HCT116 (cell line): ENCODE results near the gene SLC3A2. TPM values are rescaled to one million over a fixed set of nuclear protein-coding genes. Genes with fewer than 3 reads are reported as not detected.

Experiments
- ATAC-seq: fragments of 200-7000 bp; cut with Tn5 transposase; 2 replicates; pipeline ENCODE4 v1.9.1; 2020; ENCODE audit warnings: mild to moderate bottlenecking, moderate library complexity
- BruUV-seq: library from RNA; stranded (reverse); fragments of 400-500 nt; replicated peaks from 2 replicates; lab custom pipeline; 2021; lab: Mats Ljungman, UMichigan
- CTCF ChIA-PET: fragments of 300-600 bp; sonication (Branson Sonifier 250); formaldehyde crosslinking; loops from one replicate; lab custom pipeline; 2021; ENCODE audit warnings: antibody characterized with exemption; lab: Charles Lee
- POLR2A ChIA-PET: fragments of 300-600, 350-600 bp; sonication (Branson Sonifier 250); formaldehyde crosslinking; loops from one replicate; lab custom pipeline; 2021; ENCODE audit warnings: antibody characterized with exemption; lab: Charles Lee
- RAD21 ChIA-PET, 2 experiments: fragments of 300-600 bp; sonication (Branson Sonifier 250); formaldehyde crosslinking; loops; one replicate each; lab custom pipeline; 2023; ENCODE audit warnings: low total read pairs in 2 of 2; ENCODE audit not compliant: uncharacterized antibody in 2 of 2, unreplicated experiment in 2 of 2, low non-redundant PET in 1 of 2; lab: Charles Lee
- DNase-seq: peaks from one replicate; pipeline ENCODE4 v3.0.0-alpha.2; 2010; ENCODE audit warnings: low read depth, low spot score
- H2AFZ ChIP-seq: fragments of 200-600 bp; shearing (Covaris generic), sonication (generic); 2 replicates; pipeline ENCODE4 v1.6.1; 2017; ENCODE audit warnings: low read depth, mixed run types, mixed read lengths, antibody characterized with exemption, low read length; ENCODE audit not compliant: poor library complexity, severe bottlenecking
- H3K27ac ChIP-seq: 2 replicates; pipeline ENCODE4 v1.5.1; 2012; ENCODE audit warnings: low read depth, low read length
- H3K27me3 ChIP-seq: fragments of 200-600 bp; sonication (generic); 2 replicates; pipeline ENCODE4 v1.6.1; 2016; ENCODE audit warnings: mixed run types, low read length, mixed read lengths; ENCODE audit not compliant: insufficient read depth
- H3K36me3 ChIP-seq, 2 experiments: fragments of 200-500 bp in 1 of 2; fragments of 200-600 bp in 1 of 2; sonication (Bioruptor generic) in 1 of 2; sonication (generic) in 1 of 2; 2 replicates each; pipeline versions ENCODE4 v1.5.1 to v1.6.1; 2014 to 2016; ENCODE audit warnings: low read length in 2 of 2, inconsistent platforms in 1 of 2, mixed read lengths in 1 of 2, mixed run types in 1 of 2; ENCODE audit not compliant: insufficient read depth in 2 of 2, control insufficient read depth in 1 of 2
- H3K4me1 ChIP-seq, 2 experiments: fragments of 200-600 bp in 1 of 2; sonication (generic) in 1 of 2; 2 replicates each; pipeline versions ENCODE4 v1.5.1 to v1.6.1; 2012 to 2017; ENCODE audit warnings: low read length in 2 of 2, inconsistent platforms in 1 of 2, mild to moderate bottlenecking in 1 of 2, mixed read lengths in 1 of 2, mixed run types in 1 of 2, moderate library complexity in 1 of 2; ENCODE audit not compliant: insufficient read depth in 2 of 2, control insufficient read depth in 1 of 2
- H3K4me2 ChIP-seq: fragments of 200-600 bp; sonication (generic); 2 replicates; pipeline ENCODE4 v1.6.1; 2017; ENCODE audit warnings: mixed run types, low read length, mixed read lengths
- H3K4me3 ChIP-seq, 2 experiments: fragments of 200-600 bp in 1 of 2; sonication (generic) in 1 of 2; replicated peaks in 1 of 2; 2 replicates each; pipeline ENCODE4 v1.5.1; 2011 to 2016; ENCODE audit warnings: low read length in 2 of 2, control low read depth in 1 of 2, low read depth in 1 of 2, mild to moderate bottlenecking in 1 of 2, mixed read lengths in 1 of 2, mixed run types in 1 of 2
- H3K79me2 ChIP-seq: fragments of 200-600 bp; sonication (generic); 2 replicates; pipeline ENCODE4 v1.6.1; 2017; ENCODE audit warnings: mild to moderate bottlenecking, mixed run types, low read length, moderate library complexity, mixed read lengths; ENCODE audit not compliant: insufficient read depth
- H3K9ac ChIP-seq: fragments of 200-600 bp; sonication (generic); 2 replicates; pipeline ENCODE4 v1.6.1; 2016; ENCODE audit warnings: low read length, mixed read lengths
- H3K9me2 ChIP-seq: fragments of 200-600 bp; sonication (generic), shearing (Covaris generic); 2 replicates; pipeline ENCODE4 v1.6.1; 2017; ENCODE audit warnings: mixed run types, mild to moderate bottlenecking, moderate library complexity; ENCODE audit not compliant: insufficient read depth
- H3K9me3 ChIP-seq, 2 experiments: fragments of 200-500 bp in 1 of 2; fragments of 200-600 bp in 1 of 2; sonication (Bioruptor generic) in 1 of 2; sonication (generic) in 1 of 2; 2 replicates each; pipeline ENCODE4 v1.6.1; 2014 to 2017; ENCODE audit warnings: low read length in 2 of 2, mixed read lengths in 2 of 2, inconsistent platforms in 1 of 2, low read depth in 1 of 2, mild to moderate bottlenecking in 1 of 2, mixed run types in 1 of 2, moderate library complexity in 1 of 2; ENCODE audit not compliant: control insufficient read depth in 1 of 2, insufficient read depth in 1 of 2
- H4K20me1 ChIP-seq: fragments of 200-600 bp; sonication (generic), shearing (Covaris generic); 2 replicates; pipeline ENCODE4 v1.6.1; 2017; ENCODE audit warnings: mixed run types, mild to moderate bottlenecking, moderate library complexity; ENCODE audit not compliant: insufficient read depth
- CBX3 ChIP-seq: IDR thresholded peaks from 2 replicates; pipeline ENCODE4 v1.6.1; 2012; ENCODE audit warnings: low read depth
- CEBPB ChIP-seq: IDR thresholded peaks from 2 replicates; pipeline ENCODE4 v1.6.1; 2012; ENCODE audit warnings: low read depth
- EGR1 ChIP-seq: IDR thresholded peaks from 2 replicates; pipeline ENCODE4 v1.6.1; 2012; ENCODE audit warnings: low read depth
- ELF1 ChIP-seq: IDR thresholded peaks from 2 replicates; pipeline ENCODE4 v1.6.1; 2012; ENCODE audit warnings: low read depth, borderline replicate concordance
- EZH2 ChIP-seq: fragments of 200-600 bp; sonication (generic); IDR thresholded peaks from 2 replicates; pipeline ENCODE4 v1.6.1; 2017; ENCODE audit warnings: antibody characterized with exemption, mixed run types
- EZH2phosphoT487 ChIP-seq: fragments of 200-600 bp; IDR thresholded peaks from 2 replicates; pipeline ENCODE4 v1.6.1; 2018; ENCODE audit warnings: antibody characterized with exemption, borderline replicate concordance
- RAD21 ChIP-seq: IDR thresholded peaks from 2 replicates; pipeline ENCODE4 v1.6.1; 2012; ENCODE audit warnings: low read depth, mild to moderate bottlenecking
- SIN3A ChIP-seq: IDR thresholded peaks from 2 replicates; pipeline ENCODE4 v1.6.1; 2012; ENCODE audit warnings: low read depth
- SRF ChIP-seq: IDR thresholded peaks from 2 replicates; pipeline ENCODE4 v1.6.1; 2012; ENCODE audit warnings: low read depth
- TCF7L2 ChIP-seq: IDR thresholded peaks from 2 replicates; pipeline ENCODE4 v1.7.0; 2011; ENCODE audit warnings: borderline replicate concordance, inconsistent platforms; ENCODE audit not compliant: insufficient read depth, insufficient read length; ENCODE audit errors: extremely low read depth
- ZNF274 ChIP-seq: fragments of 200-500 bp; sonication (Bioruptor generic); IDR thresholded peaks from 2 replicates; pipeline ENCODE4 v1.6.1; 2014; ENCODE audit warnings: mild to moderate bottlenecking, low read depth, low read length, inconsistent platforms
- intact Hi-C: fragments of 100-400 bp; cut with micrococcal nuclease; formaldehyde crosslinking; loops from 2 replicates; pipeline ENCODE4 v1.10.0; 2022
- total RNA-seq: library from RNA; stranded (reverse); gene quantifications from one replicate; pipeline ENCODE4 v1.2.1, GENCODE V29; 2021; ENCODE audit not compliant: unreplicated experiment
- TF ChIP-seq, protein P1 (sequence below): IDR thresholded peaks from 2 replicates; pipeline ENCODE4 v1.6.1; 2012
- TF ChIP-seq, protein P2 (sequence below): IDR thresholded peaks from 2 replicates; pipeline ENCODE4 v1.6.1; 2012

Gene SLC3A2
- total RNA-seq, 1 experiment from 2014 or later = 418 TPM

DNA sequence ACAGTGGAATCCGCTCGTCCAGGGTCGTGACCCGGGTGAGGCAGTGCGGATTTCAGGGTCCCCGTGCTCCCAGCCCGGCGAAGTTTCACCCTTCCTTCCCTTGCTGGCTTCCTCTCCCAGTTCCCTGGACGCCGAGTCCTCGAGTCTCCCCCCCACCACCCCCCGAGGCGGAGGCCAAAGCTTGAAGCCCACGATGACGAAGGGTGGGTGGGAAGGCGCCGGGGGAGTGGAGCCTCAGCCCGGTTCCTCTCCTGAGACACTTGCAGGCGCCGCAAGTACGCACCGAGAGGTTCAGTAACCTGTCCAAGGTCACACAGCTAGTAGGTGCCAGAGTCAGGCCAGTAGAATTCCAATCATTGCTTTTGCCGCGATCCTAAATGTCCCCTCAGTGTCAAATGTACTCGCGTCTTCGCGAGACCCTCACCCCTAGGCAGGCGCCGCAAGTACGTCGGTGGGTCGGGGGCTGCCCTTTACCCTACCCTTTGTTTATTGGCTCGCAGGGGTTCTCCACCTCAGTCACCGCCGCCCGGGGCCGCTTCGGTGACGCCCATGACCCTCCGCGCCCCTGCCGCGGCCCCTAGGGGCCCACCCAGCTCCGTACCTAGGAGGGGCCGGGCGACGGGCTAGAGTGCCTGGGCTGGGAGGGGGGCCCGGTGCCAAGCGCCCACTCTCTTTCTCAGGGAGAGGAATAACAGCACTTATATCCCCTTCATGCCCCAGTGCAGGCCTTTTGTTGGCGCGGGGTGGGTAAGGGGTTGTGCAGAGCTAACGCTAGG lies 46.2 kb downstream of the SLC3A2 start:
- no TSS peak for BruUV-seq
- H3K79me2 ChIP-seq = no peaks in the 10 kb centered on the region
- ATAC-seq (no peak), DNase-seq (no peak)
- TF ChIP-seq ELF1 (no peak), EZH2 (no peak), CBX3 (no peak), SRF (no peak), EZH2phosphoT487 (no peak), SIN3A (no peak), CEBPB (no peak), TCF7L2 (no peak), RAD21 (no peak), EGR1 (no peak), ZNF274 (no peak)
- TF ChIP-seq, protein P1, sequence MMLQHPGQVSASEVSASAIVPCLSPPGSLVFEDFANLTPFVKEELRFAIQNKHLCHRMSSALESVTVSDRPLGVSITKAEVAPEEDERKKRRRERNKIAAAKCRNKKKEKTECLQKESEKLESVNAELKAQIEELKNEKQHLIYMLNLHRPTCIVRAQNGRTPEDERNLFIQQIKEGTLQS = no peak
- TF ChIP-seq, protein P2, sequence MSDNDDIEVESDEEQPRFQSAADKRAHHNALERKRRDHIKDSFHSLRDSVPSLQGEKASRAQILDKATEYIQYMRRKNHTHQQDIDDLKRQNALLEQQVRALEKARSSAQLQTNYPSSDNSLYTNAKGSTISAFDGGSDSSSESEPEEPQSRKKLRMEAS = no peak
- H2AFZ ChIP-seq = no peak overlapping the region
- no peaks in the 10 kb centered on the region for H3K36me3 ChIP-seq
- H3K27me3 ChIP-seq = no peaks in the 10 kb centered on the region; the same call in 1 of the 2 replicates
- no peaks in the 10 kb centered on the region for H3K9me3 ChIP-seq
- POLR2A ChIA-PET = no interaction called here
- peaks cover 13 to 18% of the 10 kb centered on the region in 2 experiments for H3K4me1 ChIP-seq
- H3K4me3 ChIP-seq = no peak overlapping the region
- intact Hi-C loops = no loop called here
- no peak overlapping the region for H3K4me2 ChIP-seq
- no peak overlapping the region for H3K9ac ChIP-seq
- no peak overlapping the region for H3K27ac ChIP-seq
- RAD21 ChIA-PET = no interaction called here
- H4K20me1 ChIP-seq = no peaks in the 10 kb centered on the region
- CTCF ChIA-PET = no interaction called here
- no peaks in the 10 kb centered on the region for H3K9me2 ChIP-seq
